HepG2 (cell line): ENCODE measurements around the gene TNFSF12. TPM values are rescaled to one million over a fixed set of nuclear protein-coding genes. Genes with fewer than 3 reads are reported as not detected.
A peak's percentile ranks its signal among the peaks of the same experiment; 100 is the strongest.

Experiments used
- AHR ChIP-seq: IDR thresholded peaks from 2 replicates; pipeline ENCODE4 v1.6.1; 2018; ENCODE audit warnings: missing genetic modification reagents, missing compliant biosample characterization
- BRF2 ChIP-seq: sonication (generic); formaldehyde crosslinking; IDR thresholded peaks from 2 replicates; pipeline ENCODE4 v1.8.1; 2022; ENCODE audit warnings: mild to moderate bottlenecking, missing genetic modification reagents
- FOXA3 ChIP-seq: IDR thresholded peaks from 2 replicates; pipeline ENCODE4 v1.6.1; 2016; ENCODE audit warnings: missing genetic modification reagents, missing compliant biosample characterization
- FUBP1 ChIP-seq: sonication (generic); formaldehyde crosslinking; IDR thresholded peaks from 2 replicates; pipeline ENCODE4 v1.5.1; 2020; ENCODE audit warnings: missing genetic modification reagents, mild to moderate bottlenecking, borderline replicate concordance
- GLI4 ChIP-seq: sonication (generic); formaldehyde crosslinking; IDR thresholded peaks from 2 replicates; pipeline ENCODE4 v1.5.1; 2020; ENCODE audit warnings: missing genetic modification reagents, mild to moderate bottlenecking, moderate library complexity, borderline replicate concordance
- NR2F1 ChIP-seq, 2 experiments: fragments of 450-650 bp in 1 of 2; formaldehyde crosslinking in 1 of 2; IDR thresholded peaks; 2 replicates each; pipeline versions ENCODE4 v1.5.0 to v1.6.1; 2016 to 2020; ENCODE audit warnings: mild to moderate bottlenecking in 1 of 2, missing compliant biosample characterization in 1 of 2, missing genetic modification reagents in 1 of 2, moderate library complexity in 1 of 2
- RERE ChIP-seq: IDR thresholded peaks from 2 replicates; pipeline ENCODE4 v1.6.1; 2016; ENCODE audit warnings: low read depth, missing genetic modification reagents, missing compliant biosample characterization
- ZHX2 ChIP-seq, 2 experiments: sonication (generic) in 1 of 2; formaldehyde crosslinking in 1 of 2; IDR thresholded peaks; 2 replicates each; pipeline versions ENCODE4 v1.6.1 to v1.9.0; 2014 to 2022; ENCODE audit warnings: antibody characterized with exemption in 1 of 2, borderline replicate concordance in 1 of 2, inconsistent platforms in 1 of 2, low read depth in 1 of 2, missing genetic modification reagents in 1 of 2
- ZNF234 ChIP-seq: sonication (generic); formaldehyde crosslinking; conservative IDR thresholded peaks from 2 replicates; pipeline ENCODE4 v1.5.1; 2020; ENCODE audit warnings: mild to moderate bottlenecking, missing genetic modification reagents
- ZNF577 ChIP-seq: sonication (generic); formaldehyde crosslinking; IDR thresholded peaks from 2 replicates; pipeline ENCODE4 v1.4.0; 2020; ENCODE audit warnings: mild to moderate bottlenecking, low read depth, missing genetic modification reagents, borderline replicate concordance
- ZNF580 ChIP-seq: IDR thresholded peaks from 2 replicates; pipeline ENCODE4 v1.6.1; 2016; ENCODE audit warnings: low read depth, borderline replicate concordance
- polyA plus RNA-seq, 8 experiments: library from polyadenylated mRNA; depleted of rRNA in 3 of 8; stranded (reverse) in 7 of 8; unstranded in 1 of 8; fragments of >200 nt; fragmentation: Illumina TruSeq in 4 of 8; extraction: Trizol in 4 of 8; gene quantifications; 2 replicates each; pipeline versions ENCODE4 v1.2.1 to v1.2.3, GENCODE V29; 2011 to 2016; ENCODE audit warnings: low read depth in 4 of 8, missing spikeins in 1 of 8, mixed read lengths in 1 of 8; ENCODE audit not compliant: insufficient read depth in 1 of 8
- total RNA-seq, 5 experiments: library from RNA; depleted of rRNA; stranded (reverse); fragments of >200 nt; fragmentation: Illumina TruSeq; extraction: Trizol; gene quantifications; 2 replicates each; pipeline ENCODE4 v1.2.3, GENCODE V29; 2016; ENCODE audit warnings: low read depth in 1 of 5

TNFSF12 gene
- total and polyA plus RNA-seq, 2 of the 13 experiments (the other 11 are each of a cell fraction or from before 2014, with no cell fraction given): 0.93 to 7.2 TPM

- TF ChIP-seq RERE (CRISPR knock-in tag) (no peak), GLI4 (CRISPR knock-in tag) (no peak), AHR (CRISPR knock-in tag) (no peak; the same call in 1 of the 2 replicates), NR2F1 (CRISPR knock-in tag; IDR thresholded peaks at IDR 0.05) (no peak), ZHX2 (IDR thresholded peaks at IDR 0.05; ENCODE audit: low read depth) (peak; percentile 98), ZHX2 (CRISPR knock-in tag; IDR thresholded peaks at IDR 0.05; ENCODE audit: borderline replicate concordance) (0 out of 2 replicates have a peak, but pooled peaks have one; percentile 45), ZNF577 (CRISPR knock-in tag) (no peak), FOXA3 (no peak), BRF2 (CRISPR knock-in tag) (peak; percentile 87; the same call in 1 of the 2 replicates), FUBP1 (no peak), ZNF234 (no peak), ZNF580 (CRISPR knock-in tag) (peak; percentile 85; the same call in 1 of the 2 replicates)
Observed at GRCh38 chr17:7583253-7584109, 34.6 kb downstream of the TNFSF12 start, which contains the start of gene MPDU1 (continued).
